Measurements from ENCODE around the gene AGTR1. TPM values are rescaled to one million over a fixed set of nuclear protein-coding genes. Genes with fewer than 3 reads are reported as not detected.

AGTR1 gene
- total RNA-seq, 2 experiments from 2014 or later, result not detected

DNA sequence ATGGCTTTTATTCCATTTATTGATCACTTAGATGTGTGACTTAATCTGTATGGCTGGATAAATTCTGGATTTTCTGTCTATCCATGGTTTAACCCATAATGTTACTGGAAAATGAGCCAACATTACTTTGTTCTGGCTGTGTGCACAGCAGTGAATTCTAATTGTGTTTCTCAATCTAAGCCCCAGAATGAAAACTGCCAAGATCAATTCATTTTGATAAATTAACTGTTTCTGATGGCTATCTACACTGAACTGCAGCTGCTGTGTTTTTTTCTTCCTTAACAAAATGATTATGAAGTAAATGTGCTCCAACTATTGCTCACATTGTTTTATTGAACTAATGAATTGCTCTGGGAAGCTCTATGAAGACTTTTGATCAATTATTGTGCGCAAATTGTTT, 94.2 kb downstream of the AGTR1 start:
- ATAC-seq (ENCODE audit: poor library complexity) (no peak), DNase-seq (no peak)
- ChIA-PET CTCF (no interaction called here), POLR2A (no interaction called here)
- TF ChIP-seq, protein P1, sequence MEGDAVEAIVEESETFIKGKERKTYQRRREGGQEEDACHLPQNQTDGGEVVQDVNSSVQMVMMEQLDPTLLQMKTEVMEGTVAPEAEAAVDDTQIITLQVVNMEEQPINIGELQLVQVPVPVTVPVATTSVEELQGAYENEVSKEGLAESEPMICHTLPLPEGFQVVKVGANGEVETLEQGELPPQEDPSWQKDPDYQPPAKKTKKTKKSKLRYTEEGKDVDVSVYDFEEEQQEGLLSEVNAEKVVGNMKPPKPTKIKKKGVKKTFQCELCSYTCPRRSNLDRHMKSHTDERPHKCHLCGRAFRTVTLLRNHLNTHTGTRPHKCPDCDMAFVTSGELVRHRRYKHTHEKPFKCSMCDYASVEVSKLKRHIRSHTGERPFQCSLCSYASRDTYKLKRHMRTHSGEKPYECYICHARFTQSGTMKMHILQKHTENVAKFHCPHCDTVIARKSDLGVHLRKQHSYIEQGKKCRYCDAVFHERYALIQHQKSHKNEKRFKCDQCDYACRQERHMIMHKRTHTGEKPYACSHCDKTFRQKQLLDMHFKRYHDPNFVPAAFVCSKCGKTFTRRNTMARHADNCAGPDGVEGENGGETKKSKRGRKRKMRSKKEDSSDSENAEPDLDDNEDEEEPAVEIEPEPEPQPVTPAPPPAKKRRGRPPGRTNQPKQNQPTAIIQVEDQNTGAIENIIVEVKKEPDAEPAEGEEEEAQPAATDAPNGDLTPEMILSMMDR (IDR thresholded peaks at IDR 0.05), result no peak
- Mint-ChIP-seq H3K27me3 (no peaks in the 10 kb centered on the region), H3K9me3 (no peaks in the 10 kb centered on the region), H3K27ac (no peak overlapping the region), H3K4me3 (no peak overlapping the region), H3K36me3 (ENCODE audit: low read depth) (no peaks in the 10 kb centered on the region), H3K4me1 (ENCODE audit: low read depth) (no peaks in the 10 kb centered on the region)
- no peaks in the 10 kb centered on the region for H3K9me3 ChIP-seq (ENCODE audit: control insufficient read depth in 1 of 2, insufficient read depth in 1 of 2, low read length in 2 of 2)
- H3K36me3 ChIP-seq (ENCODE audit: insufficient read depth, low read length), result no peaks in the 10 kb centered on the region
- intact Hi-C loops (cut with DNase I, micrococcal nuclease), result no loop called here
- H3K27me3 ChIP-seq (ENCODE audit: control insufficient read depth in 1 of 2, insufficient read depth in 2 of 2, low read length in 2 of 2), result peaks cover 0 to 4% of the 10 kb centered on the region in 2 experiments
- H3K27ac ChIP-seq (ENCODE audit: low read depth in 1 of 2, low read length in 2 of 2), result no peak overlapping the region
- no peak overlapping the region for H3K4me3 ChIP-seq (ENCODE audit: low read length)
- H3K4me1 ChIP-seq (ENCODE audit: insufficient read depth, low read length), result no peaks in the 10 kb centered on the region

GRCh38 chr3:148792516-148792915, 94.8 kb downstream of the AGTR1 start:
- Histone ChIP-seq H3K4me3 (ENCODE audit: low read length) (no peak overlapping the region), H3K9me3 (ENCODE audit: control insufficient read depth in 1 of 2, insufficient read depth in 1 of 2, low read length in 2 of 2) (no peaks in the 10 kb centered on the region), H3K27me3 (ENCODE audit: control insufficient read depth in 1 of 2, insufficient read depth in 2 of 2, low read length in 2 of 2) (peaks cover 0 to 4% of the 10 kb centered on the region in 2 experiments), H3K27ac (ENCODE audit: low read depth in 1 of 2, low read length in 2 of 2) (no peak overlapping the region), H3K4me1 (ENCODE audit: insufficient read depth, low read length) (no peaks in the 10 kb centered on the region), H3K36me3 (ENCODE audit: insufficient read depth, low read length) (no peaks in the 10 kb centered on the region)
- no peak for ATAC-seq (ENCODE audit: poor library complexity)
- Mint-ChIP-seq H3K27ac (no peak overlapping the region), H3K4me3 (no peak overlapping the region), H3K27me3 (no peaks in the 10 kb centered on the region), H3K36me3 (ENCODE audit: low read depth) (no peaks in the 10 kb centered on the region), H3K9me3 (no peaks in the 10 kb centered on the region), H3K4me1 (ENCODE audit: low read depth) (no peaks in the 10 kb centered on the region)
- intact Hi-C loops (cut with DNase I, micrococcal nuclease), result no loop called here
- DNase-seq, result no peak
- CTCF ChIA-PET, result no interaction called here
- TF ChIP-seq, protein P1 (IDR thresholded peaks at IDR 0.05), result no peak
- POLR2A ChIA-PET, result no interaction called here

Other genes with a start within 250 kb of the AGTR1 start
- gene CPB1, start 129.9 kb downstream of the AGTR1 start, total RNA-seq, result not detected
- not detected for gene CPA3, start 167.4 kb downstream of the AGTR1 start, total RNA-seq

All from CD4-positive, alpha-beta T cell (primary cell).